ENCODE results near the gene CDC45. TPM values are rescaled to one million over a fixed set of nuclear protein-coding genes. Genes with fewer than 3 reads are reported as not detected.
"Not testable (repeated sequence)": the region's sequence is repeated elsewhere in the genome, so short reads cannot be mapped to it uniquely, and the experiment has no call there.

CDC45 gene
- total RNA-seq, 1 donor from 2014 or later: 50.7 TPM

- no peak overlapping the region for H3K4me2 ChIP-seq
- no peaks in the 10 kb centered on the region for H3K79me2 ChIP-seq (ENCODE audit: low read depth)
- no peak overlapping the region for H3K9ac ChIP-seq
- Mint-ChIP-seq H3K27me3 (ENCODE audit: insufficient read depth, low read depth) (peaks cover 22% of the 10 kb centered on the region), H3K27ac (no peak overlapping the region), H3K4me3 (no peak overlapping the region), H3K9me3 (no peaks in the 10 kb centered on the region), H3K36me3 (no peaks in the 10 kb centered on the region), H3K4me1 (peaks cover 12% of the 10 kb centered on the region)
- H3K27ac ChIP-seq: no peak overlapping the region
- peaks cover 41% of the 10 kb centered on the region for H3K27me3 ChIP-seq
- DNase-seq (ENCODE audit: low spot score): no peak
- no peak overlapping the region for H3K4me3 ChIP-seq
- peaks cover 9% of the 10 kb centered on the region for H3K4me1 ChIP-seq
- H3K36me3 ChIP-seq: no peaks in the 10 kb centered on the region
- H3F3A ChIP-seq (ENCODE audit: low read depth): peaks cover 11% of the 10 kb centered on the region
- H2AFZ ChIP-seq (replicated peaks): no peak overlapping the region
- no peak for TF ChIP-seq EZH2phosphoT487 (IDR thresholded peaks at IDR 0.05)
- no peak for TF ChIP-seq CTCF (IDR thresholded peaks at IDR 0.05)
- TF ChIP-seq EZH2 (IDR thresholded peaks at IDR 0.05): no peak
- H3K9me3 ChIP-seq (ENCODE audit: low read depth): no peaks in the 10 kb centered on the region
- H4K20me1 ChIP-seq (ENCODE audit: low read depth): peaks cover 3% of the 10 kb centered on the region
These were observed 48.2 kb downstream of the CDC45 start for GRCh38 chr22:19527861-19528417.

- no peak for DNase-seq (ENCODE audit: low spot score)
- Mint-ChIP-seq H3K27me3 (ENCODE audit: insufficient read depth, low read depth) (peaks cover 14% of the 10 kb centered on the region), H3K9me3 (no peaks in the 10 kb centered on the region), H3K4me1 (peaks cover 9% of the 10 kb centered on the region), H3K36me3 (no peaks in the 10 kb centered on the region), H3K27ac (no peak overlapping the region), H3K4me3 (no peak overlapping the region)
- Histone ChIP-seq H3K4me3 (no peak overlapping the region), H3K27me3 (peaks cover 23% of the 10 kb centered on the region), H4K20me1 (ENCODE audit: low read depth) (no peaks in the 10 kb centered on the region), H3K79me2 (ENCODE audit: low read depth) (no peaks in the 10 kb centered on the region), H3K4me1 (peaks cover 3% of the 10 kb centered on the region), H3K27ac (no peak overlapping the region), H3K4me2 (no peak overlapping the region), H3K9me3 (ENCODE audit: low read depth) (no peaks in the 10 kb centered on the region), H3F3A (ENCODE audit: low read depth) (no peaks in the 10 kb centered on the region), H2AFZ (replicated peaks) (no peak overlapping the region), H3K9ac (no peak overlapping the region), H3K36me3 (no peaks in the 10 kb centered on the region)
- TF ChIP-seq CTCF (IDR thresholded peaks at IDR 0.05) (no peak), EZH2 (IDR thresholded peaks at IDR 0.05) (no peak), EZH2phosphoT487 (IDR thresholded peaks at IDR 0.05) (no peak)
These were observed 50.1 kb downstream of the CDC45 start for GRCh38 chr22:19529811-19530210.

GRCh38 chr22:19530751-19531150 is 51.0 kb downstream of the CDC45 start:
- Mint-ChIP-seq H3K4me1 (peaks cover 8% of the 10 kb centered on the region), H3K36me3 (no peaks in the 10 kb centered on the region), H3K27me3 (ENCODE audit: insufficient read depth, low read depth) (peaks cover 9% of the 10 kb centered on the region), H3K27ac (no peak overlapping the region), H3K9me3 (no peaks in the 10 kb centered on the region), H3K4me3 (no peak overlapping the region)
- H3K4me1 ChIP-seq: no peaks in the 10 kb centered on the region
- no peak for DNase-seq (ENCODE audit: low spot score)
- no peaks in the 10 kb centered on the region for H3F3A ChIP-seq (ENCODE audit: low read depth)
- H3K9ac ChIP-seq: no peak overlapping the region
- H3K4me2 ChIP-seq: no peak overlapping the region
- no peaks in the 10 kb centered on the region for H4K20me1 ChIP-seq (ENCODE audit: low read depth)
- H3K27me3 ChIP-seq: peaks cover 13% of the 10 kb centered on the region
- H3K9me3 ChIP-seq (ENCODE audit: low read depth): no peaks in the 10 kb centered on the region
- no peaks in the 10 kb centered on the region for H3K79me2 ChIP-seq (ENCODE audit: low read depth)
- H3K36me3 ChIP-seq: no peaks in the 10 kb centered on the region
- no peak overlapping the region for H2AFZ ChIP-seq (replicated peaks)
- H3K27ac ChIP-seq: no peak overlapping the region
- H3K4me3 ChIP-seq: no peak overlapping the region
- TF ChIP-seq CTCF (IDR thresholded peaks at IDR 0.05) (no peak), EZH2phosphoT487 (IDR thresholded peaks at IDR 0.05) (no peak), EZH2 (IDR thresholded peaks at IDR 0.05) (no peak)

GRCh38 chr22:19531327-19531726 is 51.6 kb downstream of the CDC45 start:
- not testable (repeated sequence) for H3K36me3 Mint-ChIP-seq; DNase-seq (ENCODE audit: low spot score); H3K4me3 ChIP-seq; H3K4me1 Mint-ChIP-seq; H3K27ac Mint-ChIP-seq; H3K4me3 Mint-ChIP-seq; H3K4me2 ChIP-seq; H2AFZ ChIP-seq (replicated peaks); H3F3A ChIP-seq (ENCODE audit: low read depth); H3K9ac ChIP-seq; H3K9me3 Mint-ChIP-seq; H3K27me3 ChIP-seq; H3K27ac ChIP-seq; H4K20me1 ChIP-seq (ENCODE audit: low read depth); H3K36me3 ChIP-seq; H3K4me1 ChIP-seq; H3K9me3 ChIP-seq (ENCODE audit: low read depth); H3K79me2 ChIP-seq (ENCODE audit: low read depth); H3K27me3 Mint-ChIP-seq (ENCODE audit: insufficient read depth, low read depth)

Measured in neural progenitor cell (in vitro differentiated cells).